Left renal cortex interstitium (tissue), 4 donors: ENCODE results near the gene ARHGEF38. TPM values are rescaled to one million over a fixed set of nuclear protein-coding genes. Genes with fewer than 3 reads are reported as not detected.
"Not testable (repeated sequence)": the region's sequence is repeated elsewhere in the genome, so short reads cannot be mapped to it uniquely, and the experiment has no call there.

ENCODE experiments used
- DNase-seq, 4 donors: peaks; one replicate each; pipeline ENCODE4 v3.0.0-alpha.2; 2013; ENCODE audit warnings: low read depth in 4 of 4, low spot score in 2 of 4, missing footprints in 1 of 4
- polyA plus RNA-seq, 4 donors: library from polyadenylated mRNA; unstranded; fragments of 120-200 nt; gene quantifications; one replicate each; pipeline ENCODE4 v1.2.1, GENCODE V29; 2013; ENCODE audit not compliant: insufficient read length in 4 of 4

Gene ARHGEF38
- polyA plus RNA-seq, 4 donors: 4.0 to 6.8 (median 4.2) TPM

DNA sequence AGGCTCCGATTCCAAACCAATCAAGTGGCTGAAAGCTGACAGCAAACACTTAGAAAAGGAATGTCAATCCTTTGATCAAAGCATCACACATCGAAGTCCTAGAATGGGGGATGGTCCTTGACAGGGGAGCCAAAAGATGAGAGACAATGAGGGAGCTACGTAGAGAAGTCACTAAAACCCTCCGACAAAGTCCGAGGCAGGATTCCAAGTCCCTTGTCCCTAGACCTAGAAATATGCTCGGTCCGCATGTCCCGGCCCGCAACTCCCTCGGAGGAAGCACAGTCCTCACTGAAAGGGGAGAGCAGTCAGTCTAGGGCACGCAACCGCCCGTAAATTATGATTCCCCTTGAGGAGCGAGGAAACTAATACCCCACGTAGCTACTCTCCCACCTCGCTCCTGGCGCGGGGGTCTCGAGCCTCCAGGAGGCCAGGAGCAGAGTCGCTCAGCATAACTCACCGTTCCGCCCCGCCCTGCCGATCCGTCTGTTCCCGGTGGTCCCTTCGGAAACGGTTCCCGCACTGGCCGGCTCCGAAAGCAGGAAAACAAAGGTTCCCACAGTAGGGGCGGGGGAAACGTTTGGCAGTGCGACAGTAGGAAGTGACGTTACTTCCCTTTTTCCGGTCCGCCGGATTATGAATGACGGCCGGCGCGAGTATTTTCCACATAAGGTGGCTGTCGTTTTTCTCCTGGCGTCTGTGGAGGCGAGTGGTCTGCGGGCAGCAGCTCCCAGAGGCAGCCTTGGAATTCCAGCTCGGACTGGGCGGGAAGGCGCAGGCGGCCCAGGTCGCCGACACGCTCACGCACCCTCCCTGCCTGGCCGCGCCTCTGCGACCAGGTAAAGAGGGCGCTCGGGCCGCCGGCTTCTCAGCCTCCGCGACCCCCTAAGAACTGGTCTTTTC, 156.0 kb downstream of the ARHGEF38 start, which contains the start of the genes GSTCD and INTS12:
TSS of gene GSTCD (plus strand) at position 604 of the 900 bp plus-strand sequence. CDS start 8,830 bp downstream, outside the sequence.
TSS of gene INTS12 (minus strand) at position 509 of the 900 bp plus-strand sequence. CDS start 8,684 bp downstream, outside the sequence.
- DNase-seq: peak; percentile 84 to 93 (median 90)

- peak in 2 of 4 donors; percentile 34 to 46 for DNase-seq
Observed at GRCh38 chr4:105709081-105709450, 156.6 kb downstream of the ARHGEF38 start.

DNA sequence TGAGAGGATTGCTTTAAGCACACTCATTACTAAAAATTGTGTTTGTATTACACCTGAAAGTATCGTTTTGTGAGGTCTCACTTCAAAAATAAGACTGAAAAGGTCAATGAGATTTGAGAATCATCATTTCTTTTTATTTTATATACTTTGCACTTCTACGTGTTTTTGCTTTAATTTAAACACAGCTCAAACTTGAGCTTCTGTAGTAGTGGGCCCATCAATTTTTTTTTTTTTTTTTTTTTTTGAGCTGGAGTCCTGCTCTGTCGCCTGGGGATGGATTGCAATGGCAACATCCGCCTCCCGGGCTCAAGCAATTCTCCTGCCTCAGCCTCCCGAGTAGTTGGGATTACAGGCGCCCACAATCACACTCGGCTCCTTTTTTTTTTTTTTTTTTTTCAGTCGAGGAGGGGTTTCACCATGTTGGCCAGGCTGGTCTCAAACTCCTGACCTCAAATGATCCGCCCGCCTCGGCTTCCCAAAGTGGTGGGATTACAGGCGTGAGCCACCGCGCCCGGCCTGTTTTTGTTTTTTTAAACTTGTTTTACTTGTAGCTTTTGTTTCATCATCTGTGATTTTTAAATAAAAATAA, 157.7 kb downstream of the ARHGEF38 start:
- no peak for DNase-seq

- no peak for DNase-seq
Observed at GRCh38 chr4:105710678-105711077, 158.3 kb downstream of the ARHGEF38 start.

- no peak for DNase-seq
Observed at GRCh38 chr4:105712766-105713165, 160.3 kb downstream of the ARHGEF38 start.

- no peak for DNase-seq
Observed at GRCh38 chr4:105714071-105714521, 161.7 kb downstream of the ARHGEF38 start.

GRCh38 chr4:105714932-105715331, 162.5 kb downstream of the ARHGEF38 start:
- DNase-seq: no peak

- no peak for DNase-seq
Observed at GRCh38 chr4:105715692-105716278, 163.4 kb downstream of the ARHGEF38 start.

DNA sequence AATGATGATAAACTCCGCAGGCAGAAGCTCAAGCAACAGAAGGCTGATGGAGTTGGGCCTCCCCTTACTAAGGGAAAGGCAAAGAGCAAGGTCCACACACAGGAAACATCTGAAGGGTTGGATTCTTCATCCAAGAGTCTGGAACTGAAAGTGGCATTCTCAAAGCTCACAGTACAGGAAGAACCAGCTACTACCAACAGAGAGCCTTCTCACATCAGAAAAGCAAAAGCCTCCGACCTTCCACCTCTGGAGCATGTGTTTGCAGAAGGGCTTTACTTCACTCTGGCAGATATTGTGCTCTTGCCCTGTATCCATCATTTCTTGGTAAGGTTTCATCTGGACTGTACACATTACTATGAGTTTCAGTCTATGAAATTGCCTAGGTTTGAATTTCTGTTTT, 166.8 kb downstream of the ARHGEF38 start:
- no peak for DNase-seq

GRCh38 chr4:105725623-105726022, 173.2 kb downstream of the ARHGEF38 start:
- DNase-seq: no peak

GRCh38 chr4:105729895-105730294, 177.5 kb downstream of the ARHGEF38 start:
- not testable (repeated sequence) for DNase-seq

Other genes starting within 250 kb of the ARHGEF38 start
- 100 to 1,000 TPM in 2 of 4 donors, 10 to 100 TPM in 2; 93.4 to 120 (median 104) TPM for gene PPA2, start 78.6 kb upstream of the ARHGEF38 start, polyA plus RNA-seq
- gene INTS12, start 156.1 kb downstream of the ARHGEF38 start, polyA plus RNA-seq: 10 to 100 TPM; 27.2 to 36.0 (median 30.6) TPM
- 10 to 100 TPM; 15.3 to 19.9 (median 17.9) TPM for gene GSTCD, start 156.2 kb downstream of the ARHGEF38 start, polyA plus RNA-seq